Activated naive CD4-positive, alpha-beta T cell treated with anti-CD3 and anti-CD28 coated beads for 36 hours (primary cell): ENCODE results near the gene FAF1. TPM values are rescaled to one million over a fixed set of nuclear protein-coding genes. Genes with fewer than 3 reads are reported as not detected.

Experiments used
- CTCF ChIA-PET: fragments of 350-600 bp; sonication (Branson Sonifier 250); formaldehyde crosslinking; loops from one replicate; lab custom pipeline; 2021; ENCODE audit warnings: antibody characterized with exemption; lab: Charles Lee
- DNase-seq: peaks from one replicate; pipeline ENCODE4 v3.0.0-alpha.2; 2020
- H3K27ac Mint-ChIP-seq: one replicate; pipeline ENCODE4 v1.8.0; 2021; ENCODE audit warnings: mild to moderate bottlenecking, mixed read lengths
- H3K27me3 Mint-ChIP-seq: one replicate; pipeline ENCODE4 v1.8.0; 2021; ENCODE audit warnings: low read depth, mixed read lengths
- H3K36me3 Mint-ChIP-seq: one replicate; pipeline ENCODE4 v1.8.0; 2021; ENCODE audit warnings: low read depth, mixed read lengths
- H3K4me1 Mint-ChIP-seq: one replicate; pipeline ENCODE4 v1.8.0; 2021; ENCODE audit warnings: low read depth, mixed read lengths
- H3K4me3 Mint-ChIP-seq: one replicate; pipeline ENCODE4 v1.8.0; 2021; ENCODE audit warnings: mild to moderate bottlenecking, moderate library complexity, mixed read lengths
- H3K9me3 Mint-ChIP-seq: one replicate; pipeline ENCODE4 v1.8.0; 2021; ENCODE audit warnings: mixed read lengths
- intact Hi-C: fragments of 100-400 bp; cut with micrococcal nuclease; formaldehyde crosslinking; loops from one replicate; pipeline ENCODE4 v1.15.1; 2023
- total RNA-seq, 2 experiments: library from RNA; stranded (reverse); gene quantifications; one replicate each; pipeline ENCODE4 v1.2.3, GENCODE V29; 2021

FAF1 gene
- total RNA-seq, 2 experiments from 2014 or later: 87.9 to 90.1 TPM

- Mint-ChIP-seq H3K4me1 (peaks cover 30% of the 10 kb centered on the region), H3K27me3 (no peaks in the 10 kb centered on the region), H3K4me3 (no peak overlapping the region), H3K27ac (no peak overlapping the region), H3K9me3 (peaks cover 31% of the 10 kb centered on the region), H3K36me3 (peaks cover 27% of the 10 kb centered on the region)
- DNase-seq: no peak
- CTCF ChIA-PET: interaction anchor here (0.7 kb wide), 1 partner anchor 30 kb away, joined by 4 read pairs; no protein-coding TSS in a partner anchor
- intact Hi-C loops: no loop called here
These were observed 101.3 kb downstream of the FAF1 start for GRCh38 chr1:50858761-50859160.

- H3K27me3 Mint-ChIP-seq: no peaks in the 10 kb centered on the region
- no peak overlapping the region for H3K27ac Mint-ChIP-seq
- peaks cover 23% of the 10 kb centered on the region for H3K36me3 Mint-ChIP-seq
- intact Hi-C loops: no loop called here
- H3K4me1 Mint-ChIP-seq: peaks cover 28% of the 10 kb centered on the region
- no peak for DNase-seq
- H3K4me3 Mint-ChIP-seq: no peak overlapping the region
- CTCF ChIA-PET: no interaction called here
- peaks cover 26% of the 10 kb centered on the region for H3K9me3 Mint-ChIP-seq
These were observed 102.4 kb downstream of the FAF1 start for GRCh38 chr1:50857702-50858101.

GRCh38 chr1:50853325-50853724, 106.7 kb downstream of the FAF1 start:
- CTCF ChIA-PET: no interaction called here
- peaks cover 14% of the 10 kb centered on the region for H3K4me1 Mint-ChIP-seq
- peaks cover 3% of the 10 kb centered on the region for H3K9me3 Mint-ChIP-seq
- no peak for DNase-seq
- peaks cover 8% of the 10 kb centered on the region for H3K36me3 Mint-ChIP-seq
- intact Hi-C loops: no loop called here
- no peak overlapping the region for H3K27ac Mint-ChIP-seq
- no peak overlapping the region for H3K4me3 Mint-ChIP-seq
- no peaks in the 10 kb centered on the region for H3K27me3 Mint-ChIP-seq

- H3K4me3 Mint-ChIP-seq: no peak overlapping the region
- DNase-seq: no peak
- intact Hi-C loops: no loop called here
- no peak overlapping the region for H3K27ac Mint-ChIP-seq
- no peaks in the 10 kb centered on the region for H3K27me3 Mint-ChIP-seq
- H3K9me3 Mint-ChIP-seq: peaks cover 5% of the 10 kb centered on the region
- CTCF ChIA-PET: no interaction called here
- peaks cover 14% of the 10 kb centered on the region for H3K4me1 Mint-ChIP-seq
- peaks cover 10% of the 10 kb centered on the region for H3K36me3 Mint-ChIP-seq
These were observed 107.2 kb downstream of the FAF1 start for GRCh38 chr1:50852889-50853288.

- no peak overlapping the region for H3K27ac Mint-ChIP-seq
These were observed 108.6 kb downstream of the FAF1 start for GRCh38 chr1:50851466-50851865.

GRCh38 chr1:50851034-50851433, 109.0 kb downstream of the FAF1 start:
- H3K4me3 Mint-ChIP-seq: no peak overlapping the region
- H3K4me1 Mint-ChIP-seq: peaks cover 19% of the 10 kb centered on the region
- peaks cover 11% of the 10 kb centered on the region for H3K9me3 Mint-ChIP-seq
- CTCF ChIA-PET: interaction anchor here (0.6 to 1.1 kb wide), 3 partner anchors 12 to 193 kb away, joined by 4 read pairs; no protein-coding TSS in a partner anchor
- DNase-seq: no peak
- no peak overlapping the region for H3K27ac Mint-ChIP-seq
- intact Hi-C loops: no loop called here
- no peaks in the 10 kb centered on the region for H3K27me3 Mint-ChIP-seq
- H3K36me3 Mint-ChIP-seq: peaks cover 14% of the 10 kb centered on the region

More at GRCh38 chr1:50851466-50851865, 108.6 kb downstream of the FAF1 start:
- intact Hi-C loops: no loop called here
- Mint-ChIP-seq H3K4me1 (peaks cover 23% of the 10 kb centered on the region), H3K27me3 (no peaks in the 10 kb centered on the region), H3K36me3 (peaks cover 17% of the 10 kb centered on the region), H3K4me3 (no peak overlapping the region), H3K9me3 (peaks cover 11% of the 10 kb centered on the region)
- CTCF ChIA-PET: interaction anchor here (0.6 to 0.7 kb wide), 3 partner anchors 151 to 1534 kb away, joined by 3 to 4 read pairs (median 4); no protein-coding TSS in a partner anchor
- no peak for DNase-seq

GRCh38 chr1:50847303-50847702, 112.8 kb downstream of the FAF1 start:
- CTCF ChIA-PET: no interaction called here
- H3K4me1 Mint-ChIP-seq: peaks cover 21% of the 10 kb centered on the region
- no peak overlapping the region for H3K4me3 Mint-ChIP-seq
- intact Hi-C loops: no loop called here
- DNase-seq: no peak
- peaks cover 21% of the 10 kb centered on the region for H3K36me3 Mint-ChIP-seq
- no peak overlapping the region for H3K27ac Mint-ChIP-seq
- H3K9me3 Mint-ChIP-seq: peaks cover 11% of the 10 kb centered on the region
- no peaks in the 10 kb centered on the region for H3K27me3 Mint-ChIP-seq

GRCh38 chr1:50846224-50846839, 113.7 kb downstream of the FAF1 start:
- H3K4me1 Mint-ChIP-seq: peaks cover 18% of the 10 kb centered on the region
- intact Hi-C loops: no loop called here
- H3K27me3 Mint-ChIP-seq: no peaks in the 10 kb centered on the region
- no peak for DNase-seq
- peaks cover 11% of the 10 kb centered on the region for H3K9me3 Mint-ChIP-seq
- no peak overlapping the region for H3K4me3 Mint-ChIP-seq
- H3K36me3 Mint-ChIP-seq: peaks cover 21% of the 10 kb centered on the region
- no peak overlapping the region for H3K27ac Mint-ChIP-seq
- CTCF ChIA-PET: no interaction called here

- no peak overlapping the region for H3K27ac Mint-ChIP-seq
- no peak overlapping the region for H3K4me3 Mint-ChIP-seq
- peaks cover 12% of the 10 kb centered on the region for H3K36me3 Mint-ChIP-seq
- H3K27me3 Mint-ChIP-seq: no peaks in the 10 kb centered on the region
- peaks cover 2% of the 10 kb centered on the region for H3K9me3 Mint-ChIP-seq
- H3K4me1 Mint-ChIP-seq: peaks cover 11% of the 10 kb centered on the region
- intact Hi-C loops: no loop called here
- DNase-seq: no peak
- CTCF ChIA-PET: no interaction called here
These were observed 118.2 kb downstream of the FAF1 start for GRCh38 chr1:50841791-50842387.

- Mint-ChIP-seq H3K4me3 (no peak overlapping the region), H3K4me1 (no peaks in the 10 kb centered on the region), H3K27me3 (no peaks in the 10 kb centered on the region), H3K9me3 (peaks cover 2% of the 10 kb centered on the region), H3K36me3 (peaks cover 19% of the 10 kb centered on the region), H3K27ac (no peak overlapping the region)
- intact Hi-C loops: no loop called here
- CTCF ChIA-PET: interaction anchor here (0.7 kb wide), 1 partner anchor 43 kb away, joined by 4 read pairs; no protein-coding TSS in a partner anchor
- no peak for DNase-seq
These were observed 124.0 kb downstream of the FAF1 start for GRCh38 chr1:50836117-50836516.

GRCh38 chr1:50833216-50833615, 126.9 kb downstream of the FAF1 start:
- intact Hi-C loops: no loop called here
- DNase-seq: no peak
- H3K4me1 Mint-ChIP-seq: no peaks in the 10 kb centered on the region
- H3K27ac Mint-ChIP-seq: no peak overlapping the region
- no peak overlapping the region for H3K4me3 Mint-ChIP-seq
- peaks cover 6% of the 10 kb centered on the region for H3K9me3 Mint-ChIP-seq
- peaks cover 26% of the 10 kb centered on the region for H3K36me3 Mint-ChIP-seq
- CTCF ChIA-PET: interaction anchor here (0.5 kb wide), 1 partner anchor 58 kb away, joined by 3 read pairs; no protein-coding TSS in a partner anchor
- H3K27me3 Mint-ChIP-seq: no peaks in the 10 kb centered on the region

- intact Hi-C loops: no loop called here
- Mint-ChIP-seq H3K9me3 (peaks cover 5% of the 10 kb centered on the region), H3K4me3 (no peak overlapping the region), H3K4me1 (no peaks in the 10 kb centered on the region), H3K27me3 (no peaks in the 10 kb centered on the region), H3K36me3 (peaks cover 25% of the 10 kb centered on the region), H3K27ac (no peak overlapping the region)
- CTCF ChIA-PET: interaction anchor here (0.5 kb wide), 1 partner anchor 168 kb away, joined by 3 read pairs; no protein-coding TSS in a partner anchor
- DNase-seq: no peak
These were observed 127.9 kb downstream of the FAF1 start for GRCh38 chr1:50832167-50832566.
